ENCODE measurements around the gene KIF5C.

KIF5C gene

GRCh38 chr2:148882051-148882450 is 7.0 kb downstream of the KIF5C start:
- Histone ChIP-seq H3K27me3 (ENCODE audit: control insufficient read depth in 5 of 5, insufficient read depth in 4 of 5, low read length in 5 of 5) (peaks cover 1 to 10% (median 5%) of the 10 kb centered on the region in 5 donors), H3K27ac (ENCODE audit: low read depth, low read length) (no peak overlapping the region), H3K9me3 (ENCODE audit: control insufficient read depth in 5 of 5, low read length in 5 of 5) (peaks cover 0 to 11% (median 7%) of the 10 kb centered on the region in 5 donors), H3K9ac (ENCODE audit: low read length in 5 of 5) (no peak overlapping the region), H3K4me3 (ENCODE audit: low read depth in 1 of 5, low read length in 5 of 5) (no peak overlapping the region), H3K36me3 (ENCODE audit: control insufficient read depth in 5 of 5, insufficient read depth in 5 of 5, low read length in 5 of 5) (no peaks in the 10 kb centered on the region), H3K4me1 (ENCODE audit: control insufficient read depth in 5 of 5, insufficient read depth in 5 of 5, low read length in 5 of 5) (peaks cover under 1 to 9% (median 1%) of the 10 kb centered on the region in 5 donors)

- Histone ChIP-seq H3K36me3 (ENCODE audit: control insufficient read depth in 5 of 5, insufficient read depth in 5 of 5, low read length in 5 of 5) (no peaks in the 10 kb centered on the region), H3K9me3 (ENCODE audit: control insufficient read depth in 5 of 5, low read length in 5 of 5) (peaks cover 0 to 9% (median 7%) of the 10 kb centered on the region in 5 donors), H3K27me3 (ENCODE audit: control insufficient read depth in 5 of 5, insufficient read depth in 4 of 5, low read length in 5 of 5) (peaks cover 0 to 19% (median 15%) of the 10 kb centered on the region in 5 donors), H3K4me1 (ENCODE audit: control insufficient read depth in 5 of 5, insufficient read depth in 5 of 5, low read length in 5 of 5) (peaks cover 0 to 19% (median 15%) of the 10 kb centered on the region in 5 donors), H3K27ac (ENCODE audit: low read depth, low read length) (no peak overlapping the region), H3K4me3 (ENCODE audit: low read depth in 1 of 5, low read length in 5 of 5) (no peak overlapping the region), H3K9ac (ENCODE audit: low read length in 5 of 5) (no peak overlapping the region)
These were observed 10.2 kb downstream of the KIF5C start for GRCh38 chr2:148885209-148885608.

- Histone ChIP-seq H3K9me3 (ENCODE audit: control insufficient read depth in 5 of 5, low read length in 5 of 5) (peaks cover 0 to 2% (median under 1%) of the 10 kb centered on the region in 5 donors), H3K36me3 (ENCODE audit: control insufficient read depth in 5 of 5, insufficient read depth in 5 of 5, low read length in 5 of 5) (no peaks in the 10 kb centered on the region), H3K27ac (ENCODE audit: low read depth, low read length) (no peak overlapping the region), H3K27me3 (ENCODE audit: control insufficient read depth in 5 of 5, insufficient read depth in 4 of 5, low read length in 5 of 5) (peaks cover 0 to 21% (median 15%) of the 10 kb centered on the region in 5 donors), H3K9ac (ENCODE audit: low read length in 5 of 5) (no peak overlapping the region), H3K4me3 (ENCODE audit: low read depth in 1 of 5, low read length in 5 of 5) (no peak overlapping the region), H3K4me1 (ENCODE audit: control insufficient read depth in 5 of 5, insufficient read depth in 5 of 5, low read length in 5 of 5) (peaks cover 0 to 19% (median 15%) of the 10 kb centered on the region in 5 donors)
These were observed 11.0 kb downstream of the KIF5C start for GRCh38 chr2:148885988-148886387.

- Histone ChIP-seq H3K4me3 (ENCODE audit: low read depth in 1 of 5, low read length in 5 of 5) (peak overlapping the region; percentile 30 to 69 (median 61)), H3K27ac (ENCODE audit: low read depth, low read length) (no peak overlapping the region), H3K27me3 (ENCODE audit: control insufficient read depth in 5 of 5, insufficient read depth in 4 of 5, low read length in 5 of 5) (peaks cover 0 to 19% (median 15%) of the 10 kb centered on the region in 5 donors), H3K4me1 (ENCODE audit: control insufficient read depth in 5 of 5, insufficient read depth in 5 of 5, low read length in 5 of 5) (peaks cover 0 to 19% (median 15%) of the 10 kb centered on the region in 5 donors), H3K36me3 (ENCODE audit: control insufficient read depth in 5 of 5, insufficient read depth in 5 of 5, low read length in 5 of 5) (no peaks in the 10 kb centered on the region), H3K9ac (ENCODE audit: low read length in 5 of 5) (no peak overlapping the region), H3K9me3 (ENCODE audit: control insufficient read depth in 5 of 5, low read length in 5 of 5) (peaks cover 0 to 5% (median 1%) of the 10 kb centered on the region in 5 donors)
These were observed 12.4 kb downstream of the KIF5C start for GRCh38 chr2:148887350-148888002.

- Histone ChIP-seq H3K4me3 (ENCODE audit: low read depth in 1 of 5, low read length in 5 of 5) (peak overlapping the region; percentile 30 to 69 (median 61)), H3K27me3 (ENCODE audit: control insufficient read depth in 5 of 5, insufficient read depth in 4 of 5, low read length in 5 of 5) (peaks cover 0 to 19% (median 15%) of the 10 kb centered on the region in 5 donors), H3K4me1 (ENCODE audit: control insufficient read depth in 5 of 5, insufficient read depth in 5 of 5, low read length in 5 of 5) (peaks cover 0 to 19% (median 15%) of the 10 kb centered on the region in 5 donors), H3K27ac (ENCODE audit: low read depth, low read length) (no peak overlapping the region), H3K9ac (ENCODE audit: low read length in 5 of 5) (peak overlapping the region in 1 of 5 donors; percentile 39), H3K9me3 (ENCODE audit: control insufficient read depth in 5 of 5, low read length in 5 of 5) (peaks cover 0 to 10% (median 5%) of the 10 kb centered on the region in 5 donors), H3K36me3 (ENCODE audit: control insufficient read depth in 5 of 5, insufficient read depth in 5 of 5, low read length in 5 of 5) (no peaks in the 10 kb centered on the region)
These were observed 13.0 kb downstream of the KIF5C start for GRCh38 chr2:148888003-148888501.

GRCh38 chr2:148888986-148889385 is 14.0 kb downstream of the KIF5C start:
- no peak overlapping the region for H3K27ac ChIP-seq (ENCODE audit: low read depth, low read length)
- peaks cover 0 to 19% (median 15%) of the 10 kb centered on the region in 5 donors for H3K4me1 ChIP-seq (ENCODE audit: control insufficient read depth in 5 of 5, insufficient read depth in 5 of 5, low read length in 5 of 5)
- no peak overlapping the region for H3K4me3 ChIP-seq (ENCODE audit: low read depth in 1 of 5, low read length in 5 of 5)
- H3K9me3 ChIP-seq (ENCODE audit: control insufficient read depth in 5 of 5, low read length in 5 of 5) = peaks cover 0 to 14% (median 11%) of the 10 kb centered on the region in 5 donors
- H3K27me3 ChIP-seq (ENCODE audit: control insufficient read depth in 5 of 5, insufficient read depth in 4 of 5, low read length in 5 of 5) = peaks cover 0 to 19% (median 15%) of the 10 kb centered on the region in 5 donors
- H3K36me3 ChIP-seq (ENCODE audit: control insufficient read depth in 5 of 5, insufficient read depth in 5 of 5, low read length in 5 of 5) = no peaks in the 10 kb centered on the region
- H3K9ac ChIP-seq (ENCODE audit: low read length in 5 of 5) = no peak overlapping the region

- Histone ChIP-seq H3K27ac (ENCODE audit: low read depth, low read length) (no peak overlapping the region), H3K4me1 (ENCODE audit: control insufficient read depth in 5 of 5, insufficient read depth in 5 of 5, low read length in 5 of 5) (no peaks in the 10 kb centered on the region), H3K36me3 (ENCODE audit: control insufficient read depth in 5 of 5, insufficient read depth in 5 of 5, low read length in 5 of 5) (no peaks in the 10 kb centered on the region), H3K9me3 (ENCODE audit: control insufficient read depth in 5 of 5, low read length in 5 of 5) (peaks cover 0 to 14% (median 11%) of the 10 kb centered on the region in 5 donors), H3K4me3 (ENCODE audit: low read depth in 1 of 5, low read length in 5 of 5) (no peak overlapping the region), H3K27me3 (ENCODE audit: control insufficient read depth in 5 of 5, insufficient read depth in 4 of 5, low read length in 5 of 5) (peaks cover 0 to 8% (median 4%) of the 10 kb centered on the region in 5 donors), H3K9ac (ENCODE audit: low read length in 5 of 5) (no peak overlapping the region)
These were observed 18.9 kb downstream of the KIF5C start for GRCh38 chr2:148893906-148894305.

GRCh38 chr2:148896136-148896535 is 21.1 kb downstream of the KIF5C start:
- Histone ChIP-seq H3K9ac (ENCODE audit: low read length in 5 of 5) (no peak overlapping the region), H3K27ac (ENCODE audit: low read depth, low read length) (no peak overlapping the region), H3K27me3 (ENCODE audit: control insufficient read depth in 5 of 5, insufficient read depth in 4 of 5, low read length in 5 of 5) (no peaks in the 10 kb centered on the region), H3K9me3 (ENCODE audit: control insufficient read depth in 5 of 5, low read length in 5 of 5) (peaks cover 0 to 14% (median 11%) of the 10 kb centered on the region in 5 donors), H3K4me1 (ENCODE audit: control insufficient read depth in 5 of 5, insufficient read depth in 5 of 5, low read length in 5 of 5) (no peaks in the 10 kb centered on the region), H3K4me3 (ENCODE audit: low read depth in 1 of 5, low read length in 5 of 5) (no peak overlapping the region), H3K36me3 (ENCODE audit: control insufficient read depth in 5 of 5, insufficient read depth in 5 of 5, low read length in 5 of 5) (no peaks in the 10 kb centered on the region)

- Histone ChIP-seq H3K27ac (ENCODE audit: low read depth, low read length) (no peak overlapping the region), H3K9ac (ENCODE audit: low read length in 5 of 5) (no peak overlapping the region), H3K9me3 (ENCODE audit: control insufficient read depth in 5 of 5, low read length in 5 of 5) (no peaks in the 10 kb centered on the region), H3K36me3 (ENCODE audit: control insufficient read depth in 5 of 5, insufficient read depth in 5 of 5, low read length in 5 of 5) (no peaks in the 10 kb centered on the region), H3K27me3 (ENCODE audit: control insufficient read depth in 5 of 5, insufficient read depth in 4 of 5, low read length in 5 of 5) (no peaks in the 10 kb centered on the region), H3K4me3 (ENCODE audit: low read depth in 1 of 5, low read length in 5 of 5) (no peak overlapping the region), H3K4me1 (ENCODE audit: control insufficient read depth in 5 of 5, insufficient read depth in 5 of 5, low read length in 5 of 5) (peaks cover 0 to 6% (median 0%) of the 10 kb centered on the region in 5 donors)
These were observed 24.8 kb downstream of the KIF5C start for GRCh38 chr2:148899638-148900318.

GRCh38 chr2:148900350-148900837 is 25.4 kb downstream of the KIF5C start:
- peaks cover 0 to 6% (median 0%) of the 10 kb centered on the region in 5 donors for H3K4me1 ChIP-seq (ENCODE audit: control insufficient read depth in 5 of 5, insufficient read depth in 5 of 5, low read length in 5 of 5)
- no peaks in the 10 kb centered on the region for H3K9me3 ChIP-seq (ENCODE audit: control insufficient read depth in 5 of 5, low read length in 5 of 5)
- H3K36me3 ChIP-seq (ENCODE audit: control insufficient read depth in 5 of 5, insufficient read depth in 5 of 5, low read length in 5 of 5) = no peaks in the 10 kb centered on the region
- H3K27me3 ChIP-seq (ENCODE audit: control insufficient read depth in 5 of 5, insufficient read depth in 4 of 5, low read length in 5 of 5) = peaks cover 0 to 2% (median 0%) of the 10 kb centered on the region in 5 donors
- no peak overlapping the region for H3K27ac ChIP-seq (ENCODE audit: low read depth, low read length)
- H3K4me3 ChIP-seq (ENCODE audit: low read depth in 1 of 5, low read length in 5 of 5) = no peak overlapping the region
- H3K9ac ChIP-seq (ENCODE audit: low read length in 5 of 5) = no peak overlapping the region

Data from subcutaneous abdominal adipose tissue (tissue), 5 donors.